ENCODE measurements around the gene C1RL.

GRCh38 chr12:7127916-7128626 is 19.1 kb upstream of the C1RL start:
- TF ChIP-seq CTCF (IDR thresholded peaks at IDR 0.05): no peak
- no peak for TF ChIP-seq POLR2A (IDR thresholded peaks at IDR 0.05)

All from heart left ventricle (tissue), 13 donors.